ENCODE results near the gene EZH2. TPM values are rescaled to one million over a fixed set of nuclear protein-coding genes. Genes with fewer than 3 reads are reported as not detected.

Gene EZH2
- polyA plus RNA-seq, 1 donor from 2014 or later = 67.2 TPM

DNA sequence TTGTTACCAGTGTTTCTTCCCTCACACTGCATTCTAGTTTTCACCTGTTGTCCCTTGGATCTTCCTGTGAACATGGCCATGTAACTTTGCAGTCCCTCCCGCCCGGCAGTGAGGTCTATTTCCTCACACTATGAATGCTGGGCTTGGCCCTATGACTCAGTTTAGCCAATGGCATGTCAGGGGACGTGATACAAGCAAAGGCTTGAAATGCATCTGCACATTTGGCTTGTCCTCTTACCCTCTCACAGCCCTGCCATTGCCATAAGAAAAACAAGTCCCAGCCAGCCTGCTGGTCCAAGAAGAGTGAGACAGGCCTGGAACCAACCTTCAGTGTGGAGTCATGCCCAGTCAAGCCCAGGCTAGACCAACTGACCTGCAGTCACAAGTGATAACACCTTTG is 17.1 kb upstream of the EZH2 start:
- H3K36me3 ChIP-seq (ENCODE audit: insufficient read depth, low read length) = no peaks in the 10 kb centered on the region
- TF ChIP-seq, protein P1, sequence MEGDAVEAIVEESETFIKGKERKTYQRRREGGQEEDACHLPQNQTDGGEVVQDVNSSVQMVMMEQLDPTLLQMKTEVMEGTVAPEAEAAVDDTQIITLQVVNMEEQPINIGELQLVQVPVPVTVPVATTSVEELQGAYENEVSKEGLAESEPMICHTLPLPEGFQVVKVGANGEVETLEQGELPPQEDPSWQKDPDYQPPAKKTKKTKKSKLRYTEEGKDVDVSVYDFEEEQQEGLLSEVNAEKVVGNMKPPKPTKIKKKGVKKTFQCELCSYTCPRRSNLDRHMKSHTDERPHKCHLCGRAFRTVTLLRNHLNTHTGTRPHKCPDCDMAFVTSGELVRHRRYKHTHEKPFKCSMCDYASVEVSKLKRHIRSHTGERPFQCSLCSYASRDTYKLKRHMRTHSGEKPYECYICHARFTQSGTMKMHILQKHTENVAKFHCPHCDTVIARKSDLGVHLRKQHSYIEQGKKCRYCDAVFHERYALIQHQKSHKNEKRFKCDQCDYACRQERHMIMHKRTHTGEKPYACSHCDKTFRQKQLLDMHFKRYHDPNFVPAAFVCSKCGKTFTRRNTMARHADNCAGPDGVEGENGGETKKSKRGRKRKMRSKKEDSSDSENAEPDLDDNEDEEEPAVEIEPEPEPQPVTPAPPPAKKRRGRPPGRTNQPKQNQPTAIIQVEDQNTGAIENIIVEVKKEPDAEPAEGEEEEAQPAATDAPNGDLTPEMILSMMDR (IDR thresholded peaks at IDR 0.05; ENCODE audit: poor library complexity, severe bottlenecking) = no peak
- TF ChIP-seq POLR2AphosphoS5 (IDR thresholded peaks at IDR 0.05) (no peak), MXI1 (conservative IDR thresholded peaks at IDR 0.05; ENCODE audit: poor library complexity, severe bottlenecking) (no peak), EZH2 (IDR thresholded peaks at IDR 0.05; ENCODE audit: borderline replicate concordance, insufficient read depth, low read length, poor library complexity, severe bottlenecking) (no peak), TAF1 (IDR thresholded peaks at IDR 0.05; ENCODE audit: low read depth) (no peak), SMC3 (conservative IDR thresholded peaks at IDR 0.05; ENCODE audit: poor library complexity) (no peak), EP300 (conservative IDR thresholded peaks at IDR 0.05; ENCODE audit: poor library complexity, severe bottlenecking) (no peak), RAD21 (conservative IDR thresholded peaks at IDR 0.05) (no peak)
- TF ChIP-seq, protein P2, sequence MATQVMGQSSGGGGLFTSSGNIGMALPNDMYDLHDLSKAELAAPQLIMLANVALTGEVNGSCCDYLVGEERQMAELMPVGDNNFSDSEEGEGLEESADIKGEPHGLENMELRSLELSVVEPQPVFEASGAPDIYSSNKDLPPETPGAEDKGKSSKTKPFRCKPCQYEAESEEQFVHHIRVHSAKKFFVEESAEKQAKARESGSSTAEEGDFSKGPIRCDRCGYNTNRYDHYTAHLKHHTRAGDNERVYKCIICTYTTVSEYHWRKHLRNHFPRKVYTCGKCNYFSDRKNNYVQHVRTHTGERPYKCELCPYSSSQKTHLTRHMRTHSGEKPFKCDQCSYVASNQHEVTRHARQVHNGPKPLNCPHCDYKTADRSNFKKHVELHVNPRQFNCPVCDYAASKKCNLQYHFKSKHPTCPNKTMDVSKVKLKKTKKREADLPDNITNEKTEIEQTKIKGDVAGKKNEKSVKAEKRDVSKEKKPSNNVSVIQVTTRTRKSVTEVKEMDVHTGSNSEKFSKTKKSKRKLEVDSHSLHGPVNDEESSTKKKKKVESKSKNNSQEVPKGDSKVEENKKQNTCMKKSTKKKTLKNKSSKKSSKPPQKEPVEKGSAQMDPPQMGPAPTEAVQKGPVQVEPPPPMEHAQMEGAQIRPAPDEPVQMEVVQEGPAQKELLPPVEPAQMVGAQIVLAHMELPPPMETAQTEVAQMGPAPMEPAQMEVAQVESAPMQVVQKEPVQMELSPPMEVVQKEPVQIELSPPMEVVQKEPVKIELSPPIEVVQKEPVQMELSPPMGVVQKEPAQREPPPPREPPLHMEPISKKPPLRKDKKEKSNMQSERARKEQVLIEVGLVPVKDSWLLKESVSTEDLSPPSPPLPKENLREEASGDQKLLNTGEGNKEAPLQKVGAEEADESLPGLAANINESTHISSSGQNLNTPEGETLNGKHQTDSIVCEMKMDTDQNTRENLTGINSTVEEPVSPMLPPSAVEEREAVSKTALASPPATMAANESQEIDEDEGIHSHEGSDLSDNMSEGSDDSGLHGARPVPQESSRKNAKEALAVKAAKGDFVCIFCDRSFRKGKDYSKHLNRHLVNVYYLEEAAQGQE (IDR thresholded peaks at IDR 0.05; ENCODE audit: borderline replicate concordance) = no peak
- no peak overlapping the region for H3K27ac ChIP-seq (ENCODE audit: low read length)
- no peaks in the 10 kb centered on the region for H3K9me3 ChIP-seq (ENCODE audit: low read length)
- H2AFZ ChIP-seq (ENCODE audit: low read depth, low read length) = no peak overlapping the region
- H3K79me2 ChIP-seq (replicated peaks; ENCODE audit: insufficient read depth, low read length) = no peaks in the 10 kb centered on the region
- H3K4me2 ChIP-seq (ENCODE audit: low read length) = no peak overlapping the region
- H3F3A ChIP-seq (ENCODE audit: insufficient read depth, low read length, poor library complexity, severe bottlenecking) = no peaks in the 10 kb centered on the region
- no peak overlapping the region for H3K4me3 ChIP-seq (ENCODE audit: low read length)
- H4K20me1 ChIP-seq (ENCODE audit: insufficient read depth) = no peaks in the 10 kb centered on the region
- no peaks in the 10 kb centered on the region for H3K27me3 ChIP-seq (ENCODE audit: insufficient read depth, low read depth, low read length)
- no peaks in the 10 kb centered on the region for H3K9me2 ChIP-seq (ENCODE audit: insufficient read depth, low read length)
- no peak overlapping the region for H3K9ac ChIP-seq (ENCODE audit: low read length)

DNA sequence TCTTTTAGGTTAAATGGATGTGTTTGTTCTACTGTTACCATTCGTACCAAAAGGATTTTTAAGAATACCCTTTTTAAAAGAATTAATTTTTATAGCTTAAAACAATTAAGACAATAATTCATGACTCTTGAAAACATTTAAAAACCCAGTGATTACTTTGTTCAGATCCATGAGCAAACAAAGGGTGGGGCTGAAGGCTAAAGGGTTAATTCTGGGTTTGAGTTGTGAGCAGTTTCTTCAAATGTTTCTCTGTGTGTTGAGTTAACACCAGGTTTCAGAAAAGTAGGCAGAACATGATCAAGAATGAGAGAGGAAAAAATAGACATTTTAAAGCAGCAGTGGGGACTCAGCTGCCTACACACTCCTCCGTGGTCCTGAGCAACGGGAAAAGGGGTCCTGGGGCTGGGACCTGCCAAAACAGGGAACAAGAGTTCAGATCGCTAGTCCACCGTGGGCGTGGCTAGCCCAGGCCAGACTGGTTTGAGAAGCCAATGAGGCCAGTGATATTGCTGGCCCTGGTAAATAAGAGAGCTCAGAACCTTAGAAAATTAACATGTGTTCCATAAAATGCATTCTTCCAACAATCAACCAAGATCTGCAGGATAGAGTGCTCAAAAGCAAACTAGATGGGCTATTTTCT is 14.9 kb upstream of the EZH2 start:
- no peaks in the 10 kb centered on the region for H4K20me1 ChIP-seq (ENCODE audit: insufficient read depth)
- H3K9ac ChIP-seq (ENCODE audit: low read length) = no peak overlapping the region
- H3K36me3 ChIP-seq (ENCODE audit: insufficient read depth, low read length) = no peaks in the 10 kb centered on the region
- no peak overlapping the region for H3K4me3 ChIP-seq (ENCODE audit: low read length)
- no peaks in the 10 kb centered on the region for H3K9me2 ChIP-seq (ENCODE audit: insufficient read depth, low read length)
- no peak overlapping the region for H2AFZ ChIP-seq (ENCODE audit: low read depth, low read length)
- H3F3A ChIP-seq (ENCODE audit: insufficient read depth, low read length, poor library complexity, severe bottlenecking) = no peaks in the 10 kb centered on the region
- no peak overlapping the region for H3K27ac ChIP-seq (ENCODE audit: low read length)
- no peaks in the 10 kb centered on the region for H3K9me3 ChIP-seq (ENCODE audit: low read length)
- no peak overlapping the region for H3K4me2 ChIP-seq (ENCODE audit: low read length)
- H3K79me2 ChIP-seq (replicated peaks; ENCODE audit: insufficient read depth, low read length) = no peaks in the 10 kb centered on the region
- no peak for TF ChIP-seq EP300 (conservative IDR thresholded peaks at IDR 0.05; ENCODE audit: poor library complexity, severe bottlenecking)
- no peak for TF ChIP-seq MXI1 (conservative IDR thresholded peaks at IDR 0.05; ENCODE audit: poor library complexity, severe bottlenecking)
- no peak for TF ChIP-seq POLR2AphosphoS5 (IDR thresholded peaks at IDR 0.05)
- TF ChIP-seq, protein P2 (IDR thresholded peaks at IDR 0.05; ENCODE audit: borderline replicate concordance) = no peak
- TF ChIP-seq RAD21 (conservative IDR thresholded peaks at IDR 0.05) = no peak
- TF ChIP-seq TAF1 (IDR thresholded peaks at IDR 0.05; ENCODE audit: low read depth) = no peak
- no peak for TF ChIP-seq EZH2 (IDR thresholded peaks at IDR 0.05; ENCODE audit: borderline replicate concordance, insufficient read depth, low read length, poor library complexity, severe bottlenecking)
- TF ChIP-seq, protein P1 (IDR thresholded peaks at IDR 0.05; ENCODE audit: poor library complexity, severe bottlenecking) = no peak
- TF ChIP-seq SMC3 (conservative IDR thresholded peaks at IDR 0.05; ENCODE audit: poor library complexity) = no peak
- H3K27me3 ChIP-seq (ENCODE audit: insufficient read depth, low read depth, low read length) = no peaks in the 10 kb centered on the region

Measured in neural cell (in vitro differentiated cells).